Measurements from ENCODE around the gene JAGN1. TPM values are rescaled to one million over a fixed set of nuclear protein-coding genes. Genes with fewer than 3 reads are reported as not detected.
A peak's percentile ranks its signal among the peaks of the same experiment; 100 is the strongest.
"Not testable (repeated sequence)": the region's sequence is repeated elsewhere in the genome, so short reads cannot be mapped to it uniquely, and the experiment has no call there.

Gene JAGN1
- total and polyA plus RNA-seq, 9 of the 15 experiments (the other 6 are each of a cell fraction or from before 2014, with no cell fraction given): 31.6 to 77.8 (median 40.3) TPM

GRCh38 chr3:9848860-9849259 lies 41.5 kb upstream of the JAGN1 start (continued):
- TF ChIP-seq RCOR1 (IDR thresholded peaks at IDR 0.05; ENCODE audit: borderline replicate concordance in 1 of 2, low read depth in 2 of 2, low read length in 2 of 2): peak in 1 of 2 experiments; percentile 27; a peak in 1 of 4 replicates
- TF ChIP-seq REST (IDR thresholded peaks at IDR 0.05; ENCODE audit: borderline replicate concordance): peak; percentile 40; the same call in 1 of the 2 replicates
- TF ChIP-seq REST (CRISPR knock-in tag; IDR thresholded peaks at IDR 0.05; ENCODE audit: low read depth): not testable (repeated sequence)

- DNase-seq (ENCODE audit: extremely low read depth in 1 of 4, low spot score in 3 of 4); H4K20me1 ChIP-seq (replicated peaks; ENCODE audit: control insufficient read depth, insufficient read depth, low read length); FAIRE-seq; H3K36me3 ChIP-seq (ENCODE audit: control insufficient read depth, insufficient read depth, low read length); BruUV-seq (replicated peaks); H3K79me2 ChIP-seq (ENCODE audit: control insufficient read depth, insufficient read depth, low read length); H3K4me1 ChIP-seq (replicated peaks in 1 of 2; ENCODE audit: control insufficient read depth in 2 of 2, insufficient read depth in 2 of 2, low read length in 2 of 2); H2AFZ ChIP-seq (ENCODE audit: low read depth, low read length); H3K4me2 ChIP-seq (ENCODE audit: insufficient read depth, low read length); intact Hi-C loops (cut with micrococcal nuclease); H3K4me3 ChIP-seq; H3K9me3 ChIP-seq (replicated peaks; ENCODE audit: control insufficient read depth, insufficient read depth, low read depth, low read length); H3K9me1 ChIP-seq (ENCODE audit: control insufficient read depth, insufficient read depth, low read length); H3K27me3 ChIP-seq (ENCODE audit: control insufficient read depth in 2 of 2, insufficient read depth in 2 of 2, low read length in 2 of 2); H3K27ac ChIP-seq (ENCODE audit: extremely low read depth, low read depth, low read length); ATAC-seq; H3K9ac ChIP-seq (ENCODE audit: insufficient read depth in 1 of 2, low read depth in 2 of 2, low read length in 2 of 2); in situ Hi-C loops (cut with MboI): not testable (repeated sequence)
- POLR2A ChIA-PET: interaction anchor here (0.8 to 1.0 kb wide), 2 partner anchors 8 to 20 kb away, joined by 3 to 4 read pairs; partner anchors contain the start of gene RPUSD3
- CTCF ChIA-PET (ENCODE audit: low intra/inter-chr PET ratio): interaction anchor here (0.6 kb wide), 1 partner anchor 83 kb away, joined by 5 read pairs; no protein-coding TSS in a partner anchor
- WGBS (ENCODE audit: insufficient coverage, low coverage, missing lambda C conversion rate): 15% methylated on average over 6 of the region's 6 CpGs
Observed at GRCh38 chr3:9851383-9851782, 39.0 kb upstream of the JAGN1 start.

Data from K562 (cell line).